ENCODE measurements around the gene VAPA. TPM values are rescaled to one million over a fixed set of nuclear protein-coding genes. Genes with fewer than 3 reads are reported as not detected.

The VAPA gene
- total and polyA plus RNA-seq, 2 donors (not counting 1 experiment from before 2014, with no cell fraction given): 47.7 to 109 TPM

DNA sequence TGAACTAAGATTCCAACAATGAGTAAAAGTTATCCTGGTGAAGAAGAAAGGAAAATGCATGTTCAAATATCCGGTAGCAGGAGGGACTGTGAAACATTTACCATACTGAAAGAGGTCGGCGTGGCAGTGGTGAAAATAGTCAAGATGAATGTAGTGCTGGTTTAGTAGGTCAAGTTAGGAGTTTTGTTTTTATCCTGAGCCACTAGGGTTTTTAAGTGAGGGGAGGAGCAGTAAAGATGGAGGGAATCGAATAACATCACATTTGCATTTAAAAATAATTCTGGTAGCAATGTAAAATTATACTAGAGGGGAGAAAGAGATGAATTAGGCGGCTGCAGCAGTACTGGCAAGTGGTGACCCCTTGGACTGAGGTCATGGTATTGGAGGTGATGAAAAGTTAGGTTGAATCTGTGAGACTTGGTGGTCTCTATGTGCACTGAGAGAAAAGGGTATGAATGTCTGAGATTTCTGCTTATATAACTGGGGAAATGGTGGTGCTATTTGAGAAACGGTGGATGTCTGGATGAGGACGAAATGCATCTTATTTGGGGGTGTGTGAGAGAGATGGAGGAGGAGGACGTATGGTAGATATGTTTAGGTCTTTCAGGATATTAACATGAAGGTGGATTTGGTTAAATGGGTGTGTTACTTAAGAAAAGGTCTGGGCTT lies 5.9 kb downstream of the VAPA start:
- intact Hi-C loops (cut with micrococcal nuclease): loop anchor here (5.0 kb wide), 1 partner anchor 33 kb away; no protein-coding TSS in a partner anchor
- Histone ChIP-seq H3K27ac (ENCODE audit: low read length in 2 of 2) (no peak overlapping the region), H2AFZ (ENCODE audit: insufficient read depth, low read depth, low read length, poor library complexity, severe bottlenecking) (no peak overlapping the region), H3K27me3 (replicated peaks in 1 of 4; ENCODE audit: control extremely low read depth in 1 of 4, control insufficient read depth in 3 of 4, insufficient read depth in 4 of 4, low read length in 3 of 4) (no peaks in the 10 kb centered on the region), H3K9ac (ENCODE audit: low read length) (no peak overlapping the region), H3K9me3 (ENCODE audit: control extremely low read depth in 1 of 3, control insufficient read depth in 2 of 3, insufficient read depth in 1 of 3, low read length in 2 of 3) (no peaks in the 10 kb centered on the region), H3K79me2 (ENCODE audit: control insufficient read depth, insufficient read depth, low read length) (peaks cover 99% of the 10 kb centered on the region), H3K4me2 (replicated peaks; ENCODE audit: low read depth, low read length, poor library complexity, severe bottlenecking) (peak overlapping the region; percentile 19), H3K4me1 (ENCODE audit: control insufficient read depth in 2 of 2, insufficient read depth in 2 of 2, low read length in 2 of 2) (peaks cover 53 to 76% of the 10 kb centered on the region in 2 donors), H4K20me1 (ENCODE audit: control insufficient read depth, insufficient read depth, low read length, poor library complexity, severe bottlenecking) (peaks cover 94% of the 10 kb centered on the region), H3K36me3 (replicated peaks in 1 of 2; ENCODE audit: control extremely low read depth in 1 of 2, control insufficient read depth in 1 of 2, extremely low read depth in 1 of 2, insufficient read depth in 2 of 2, low read length in 1 of 2) (no peaks in the 10 kb centered on the region), H3K4me3 (ENCODE audit: control extremely low read depth in 1 of 5, extremely low read depth in 1 of 5, insufficient read depth in 1 of 5, low read depth in 2 of 5, low read length in 4 of 5) (no peak overlapping the region)
- Mint-ChIP-seq H3K4me3 (no peak overlapping the region), H3K4me1 (peaks cover 43% of the 10 kb centered on the region), H3K27me3 (no peaks in the 10 kb centered on the region), H3K9me3 (ENCODE audit: insufficient read depth) (no peaks in the 10 kb centered on the region), H3K27ac (no peak overlapping the region)
- no peak for DNase-seq
- no peak for ATAC-seq (ENCODE audit: low read depth)
- POLR2A ChIA-PET: no interaction called here
- CTCF ChIA-PET: no interaction called here
- TF ChIP-seq, protein P1, sequence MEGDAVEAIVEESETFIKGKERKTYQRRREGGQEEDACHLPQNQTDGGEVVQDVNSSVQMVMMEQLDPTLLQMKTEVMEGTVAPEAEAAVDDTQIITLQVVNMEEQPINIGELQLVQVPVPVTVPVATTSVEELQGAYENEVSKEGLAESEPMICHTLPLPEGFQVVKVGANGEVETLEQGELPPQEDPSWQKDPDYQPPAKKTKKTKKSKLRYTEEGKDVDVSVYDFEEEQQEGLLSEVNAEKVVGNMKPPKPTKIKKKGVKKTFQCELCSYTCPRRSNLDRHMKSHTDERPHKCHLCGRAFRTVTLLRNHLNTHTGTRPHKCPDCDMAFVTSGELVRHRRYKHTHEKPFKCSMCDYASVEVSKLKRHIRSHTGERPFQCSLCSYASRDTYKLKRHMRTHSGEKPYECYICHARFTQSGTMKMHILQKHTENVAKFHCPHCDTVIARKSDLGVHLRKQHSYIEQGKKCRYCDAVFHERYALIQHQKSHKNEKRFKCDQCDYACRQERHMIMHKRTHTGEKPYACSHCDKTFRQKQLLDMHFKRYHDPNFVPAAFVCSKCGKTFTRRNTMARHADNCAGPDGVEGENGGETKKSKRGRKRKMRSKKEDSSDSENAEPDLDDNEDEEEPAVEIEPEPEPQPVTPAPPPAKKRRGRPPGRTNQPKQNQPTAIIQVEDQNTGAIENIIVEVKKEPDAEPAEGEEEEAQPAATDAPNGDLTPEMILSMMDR (IDR thresholded peaks at IDR 0.05): no peak
- 98% methylated on average over 6 of the region's 8 CpGs for WGBS (ENCODE audit: insufficient coverage)

DNA sequence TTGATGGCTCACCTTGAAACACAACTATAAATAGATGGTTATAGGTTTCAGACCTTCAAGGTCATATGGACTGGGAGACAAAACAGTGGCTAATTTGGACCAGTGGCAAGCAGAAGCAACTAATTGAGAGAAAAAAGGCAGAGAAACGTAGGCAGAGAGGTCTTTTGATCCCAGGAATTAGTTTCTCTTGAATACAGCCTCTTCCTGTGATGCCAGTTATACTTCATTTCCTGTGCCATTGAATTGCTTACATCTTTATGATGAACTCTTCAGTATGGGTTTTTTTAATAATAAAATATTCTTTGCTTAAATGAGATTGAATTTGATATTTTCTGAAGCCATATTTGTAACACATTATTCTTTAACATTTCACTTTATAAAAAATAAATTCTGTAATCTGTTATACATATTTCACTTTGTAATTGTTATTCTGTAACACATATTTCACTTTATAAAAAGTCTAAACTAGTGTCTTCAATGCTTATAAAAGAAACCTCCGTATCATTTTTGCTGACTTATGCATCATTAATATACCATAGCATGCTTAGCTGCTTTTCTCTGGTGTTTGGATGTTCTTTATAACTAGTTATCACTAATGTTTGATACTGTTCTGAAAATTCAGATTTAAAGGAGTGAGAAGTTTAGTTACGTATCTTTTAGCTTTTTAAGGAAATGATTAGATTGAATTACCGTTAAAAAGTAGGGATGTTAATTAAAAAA lies 8.9 kb downstream of the VAPA start:
- CTCF ChIA-PET: interaction anchor here (0.9 to 1.3 kb wide), 2 partner anchors 48 to 560 kb away, joined by 3 read pairs; no protein-coding TSS in a partner anchor
- peaks cover 51 to 76% of the 10 kb centered on the region in 2 donors for H3K4me1 ChIP-seq (ENCODE audit: control insufficient read depth in 2 of 2, insufficient read depth in 2 of 2, low read length in 2 of 2)
- intact Hi-C loops (cut with micrococcal nuclease): no loop called here

More for the DNA sequence above, 8.9 kb downstream of the VAPA start:
- no peak overlapping the region for H3K4me3 Mint-ChIP-seq
- H3K9ac ChIP-seq (ENCODE audit: low read length): no peak overlapping the region
- ATAC-seq (ENCODE audit: low read depth): no peak
- DNase-seq: no peak
- peak overlapping the region; percentile 33 for H3K4me2 ChIP-seq (replicated peaks; ENCODE audit: low read depth, low read length, poor library complexity, severe bottlenecking)
- H4K20me1 ChIP-seq (ENCODE audit: control insufficient read depth, insufficient read depth, low read length, poor library complexity, severe bottlenecking): peaks cover 91% of the 10 kb centered on the region
- no peak overlapping the region for H2AFZ ChIP-seq (ENCODE audit: insufficient read depth, low read depth, low read length, poor library complexity, severe bottlenecking)
- TF ChIP-seq EZH2 (IDR thresholded peaks at IDR 0.05; ENCODE audit: borderline replicate concordance, insufficient read depth, low read depth, low read length, poor library complexity, severe bottlenecking): no peak
- TF ChIP-seq, protein P1 (IDR thresholded peaks at IDR 0.05): no peak
- no peaks in the 10 kb centered on the region for H3K27me3 ChIP-seq (replicated peaks in 1 of 4; ENCODE audit: control extremely low read depth in 1 of 4, control insufficient read depth in 3 of 4, insufficient read depth in 4 of 4, low read length in 3 of 4)
- POLR2A ChIA-PET: no interaction called here
- H3K4me1 Mint-ChIP-seq: peaks cover 51% of the 10 kb centered on the region
- WGBS (ENCODE audit: insufficient coverage): 42% methylated on average over 2 of the region's 4 CpGs
- no peak overlapping the region for H3K27ac Mint-ChIP-seq
- H3K36me3 ChIP-seq (replicated peaks in 1 of 2; ENCODE audit: control extremely low read depth in 1 of 2, control insufficient read depth in 1 of 2, extremely low read depth in 1 of 2, insufficient read depth in 2 of 2, low read length in 1 of 2): no peaks in the 10 kb centered on the region
- peaks cover 99% of the 10 kb centered on the region for H3K79me2 ChIP-seq (ENCODE audit: control insufficient read depth, insufficient read depth, low read length)
- H3K27ac ChIP-seq (ENCODE audit: low read length in 2 of 2): no peak overlapping the region
- no peaks in the 10 kb centered on the region for H3K27me3 Mint-ChIP-seq
- H3K4me3 ChIP-seq (ENCODE audit: control extremely low read depth in 1 of 5, extremely low read depth in 1 of 5, insufficient read depth in 1 of 5, low read depth in 2 of 5, low read length in 4 of 5): no peak overlapping the region
- no peaks in the 10 kb centered on the region for H3K9me3 Mint-ChIP-seq (ENCODE audit: insufficient read depth)
- H3K9me3 ChIP-seq (ENCODE audit: control extremely low read depth in 1 of 3, control insufficient read depth in 2 of 3, insufficient read depth in 1 of 3, low read length in 2 of 3): no peaks in the 10 kb centered on the region

Data from B cell (primary cell).